IMR-90 (cell line): ENCODE results near the gene RNF112. TPM values are rescaled to one million over a fixed set of nuclear protein-coding genes. Genes with fewer than 3 reads are reported as not detected.

Experiments
- ATAC-seq: fragments of 200-7000 bp; cut with Tn5 transposase; 2 replicates; pipeline ENCODE4 v1.9.1; 2020; ENCODE audit warnings: low read depth, mild to moderate bottlenecking, moderate library complexity
- BruUV-seq: library from RNA; stranded (reverse); fragments of 400-500 nt; replicated peaks from 2 replicates; lab custom pipeline; 2021; lab: Mats Ljungman, UMichigan
- CTCF ChIA-PET: fragments of 300-600 bp; formaldehyde crosslinking; extraction: SDS; loops from one replicate; lab custom pipeline; 2021; ENCODE audit warnings: antibody characterized with exemption; lab: Yijun Ruan, JAX
- POLR2A ChIA-PET: fragments of 300-600 bp; sonication (Branson Sonifier 250); formaldehyde crosslinking; loops from one replicate; lab custom pipeline; 2022; ENCODE audit warnings: antibody characterized with exemption; ENCODE audit not compliant: unreplicated experiment; lab: Charles Lee
- DNase-seq: peaks from one replicate; pipeline ENCODE4 v3.0.0; 2013
- H2AFZ ChIP-seq: replicated peaks from 2 replicates; pipeline ENCODE3; 2013; ENCODE audit warnings: low read length, mild to moderate bottlenecking; ENCODE audit not compliant: poor library complexity
- H2AK5ac ChIP-seq: 2 replicates; pipeline ENCODE4 v1.6.1; 2013; ENCODE audit warnings: low read depth, low read length, inconsistent platforms
- H2AK9ac ChIP-seq: replicated peaks from 2 replicates; pipeline ENCODE3; 2013; ENCODE audit warnings: mild to moderate bottlenecking, low read depth, low read length, moderate library complexity; ENCODE audit not compliant: poor library complexity
- H2BK120ac ChIP-seq: 2 replicates; pipeline ENCODE4 v1.6.1; 2013; ENCODE audit warnings: low read depth, low read length, inconsistent platforms
- H2BK15ac ChIP-seq: 3 replicates; pipeline ENCODE4 v1.6.1; 2013; ENCODE audit warnings: low read depth, low read length, inconsistent platforms
- H2BK20ac ChIP-seq: 2 replicates; pipeline ENCODE4 v1.6.1; 2013; ENCODE audit warnings: low read depth, mild to moderate bottlenecking, inconsistent platforms, low read length, moderate library complexity
- H2BK5ac ChIP-seq: 2 replicates; pipeline ENCODE4 v1.6.1; 2013; ENCODE audit warnings: mild to moderate bottlenecking, low read depth, low read length, inconsistent platforms; ENCODE audit not compliant: poor library complexity, severe bottlenecking
- H3K14ac ChIP-seq: replicated peaks from 2 replicates; pipeline ENCODE4 v1.6.1; 2013; ENCODE audit warnings: low read depth, low read length, inconsistent platforms
- H3K18ac ChIP-seq: 2 replicates; pipeline ENCODE4 v1.6.1; 2013; ENCODE audit warnings: low read depth, low read length, control low read depth
- H3K23ac ChIP-seq: 2 replicates; pipeline ENCODE4 v1.6.1; 2013; ENCODE audit warnings: low read depth, low read length, inconsistent platforms
- H3K27ac ChIP-seq: 2 replicates; pipeline ENCODE4 v1.5.1; 2013; ENCODE audit warnings: mild to moderate bottlenecking, control low read depth, low read length; ENCODE audit not compliant: insufficient read depth
- H3K27me3 ChIP-seq: 2 replicates; pipeline ENCODE4 v1.6.1; 2013; ENCODE audit warnings: low read length; ENCODE audit not compliant: control insufficient read depth, insufficient read depth
- H3K36me3 ChIP-seq: 2 replicates; pipeline ENCODE4 v1.6.1; 2013; ENCODE audit warnings: low read length, mixed read lengths; ENCODE audit not compliant: control insufficient read depth, insufficient read depth
- H3K4ac ChIP-seq: 2 replicates; pipeline ENCODE4 v1.6.1; 2013; ENCODE audit warnings: low read depth, low read length, inconsistent platforms
- H3K4me1 ChIP-seq: 2 replicates; pipeline ENCODE4 v1.6.1; 2013; ENCODE audit warnings: low read length, mixed read lengths; ENCODE audit not compliant: control insufficient read depth, insufficient read depth
- H3K4me2 ChIP-seq: 2 replicates; pipeline ENCODE4 v1.6.1; 2013; ENCODE audit warnings: low read depth, mild to moderate bottlenecking, control low read depth, low read length, moderate library complexity
- H3K4me3 ChIP-seq: 2 replicates; pipeline ENCODE4 v1.5.1; 2013; ENCODE audit warnings: low read depth, mild to moderate bottlenecking, control low read depth, low read length, moderate library complexity; ENCODE audit not compliant: insufficient read depth
- H3K56ac ChIP-seq: 2 replicates; pipeline ENCODE4 v1.6.1; 2013; ENCODE audit warnings: low read length, inconsistent platforms; ENCODE audit not compliant: insufficient read depth; ENCODE audit errors: extremely low read depth
- H3K79me1 ChIP-seq, 2 experiments: 2 replicates each; pipeline ENCODE4 v1.6.1; 2013; ENCODE audit warnings: low read length in 2 of 2, inconsistent platforms in 1 of 2, low read depth in 1 of 2
- H3K9ac ChIP-seq: 2 replicates; pipeline ENCODE4 v1.6.1; 2013; ENCODE audit warnings: low read depth, low read length, control low read depth
- H3K9me1 ChIP-seq: 2 replicates; pipeline ENCODE4 v1.6.1; 2013; ENCODE audit warnings: low read length, inconsistent platforms; ENCODE audit not compliant: insufficient read depth
- H3K9me3 ChIP-seq: 2 replicates; pipeline ENCODE4 v1.6.1; 2013; ENCODE audit warnings: low read length; ENCODE audit not compliant: control insufficient read depth, insufficient read depth
- H4K20me1 ChIP-seq: 2 replicates; pipeline ENCODE4 v1.6.1; 2013; ENCODE audit warnings: low read length, inconsistent platforms; ENCODE audit not compliant: insufficient read depth
- H4K5ac ChIP-seq: 2 replicates; pipeline ENCODE4 v1.6.1; 2013; ENCODE audit warnings: mild to moderate bottlenecking, low read depth, low read length, control low read depth
- H4K8ac ChIP-seq, 2 experiments: 2 replicates each; pipeline ENCODE4 v1.6.1; 2013; ENCODE audit warnings: low read depth in 2 of 2, low read length in 2 of 2, control low read depth in 1 of 2, inconsistent platforms in 1 of 2
- H4K91ac ChIP-seq: 2 replicates; pipeline ENCODE4 v1.6.1; 2013; ENCODE audit warnings: low read depth, low read length, inconsistent platforms; ENCODE audit not compliant: insufficient read depth
- CEBPB ChIP-seq: IDR thresholded peaks from 2 replicates; pipeline ENCODE4 v1.6.1; 2012; ENCODE audit warnings: low read depth, low read length, improper control_type of control experiment
- CHD1 ChIP-seq: IDR thresholded peaks from 2 replicates; pipeline ENCODE4 v1.6.1; 2012; ENCODE audit warnings: low read depth, low read length, improper control_type of control experiment
- ELK1 ChIP-seq: fragments of 150-350 bp; IDR thresholded peaks from 2 replicates; pipeline ENCODE4 v1.6.1; 2016; ENCODE audit warnings: low read depth, mild to moderate bottlenecking, low read length, moderate library complexity, borderline replicate concordance
- FOS ChIP-seq: fragments of 150-350 bp; IDR thresholded peaks from 2 replicates; pipeline ENCODE4 v1.6.1; 2016; ENCODE audit warnings: low read depth, low read length
- MAFK ChIP-seq: IDR thresholded peaks from 2 replicates; pipeline ENCODE4 v1.6.1; 2012; ENCODE audit warnings: low read depth, low read length, improper control_type of control experiment
- MAZ ChIP-seq: IDR thresholded peaks from 2 replicates; pipeline ENCODE4 v1.6.1; 2012; ENCODE audit warnings: low read depth, mild to moderate bottlenecking, low read length, improper control_type of control experiment, moderate library complexity, borderline replicate concordance
- NFE2L2 ChIP-seq: fragments of 150-350 bp; IDR thresholded peaks from 2 replicates; pipeline ENCODE4 v1.6.1; 2016; ENCODE audit warnings: low read depth, mild to moderate bottlenecking, low read length
- POLR2A ChIP-seq: IDR thresholded peaks from 2 replicates; pipeline ENCODE4 v1.6.1; 2012; ENCODE audit warnings: mild to moderate bottlenecking, low read depth, low read length
- RAD21 ChIP-seq: IDR thresholded peaks from 2 replicates; pipeline ENCODE4 v1.6.1; 2012; ENCODE audit warnings: low read length, improper control_type of control experiment
- RCOR1 ChIP-seq: IDR thresholded peaks from 2 replicates; pipeline ENCODE4 v1.6.1; 2012; ENCODE audit warnings: mild to moderate bottlenecking, low read length, improper control_type of control experiment; ENCODE audit not compliant: insufficient replicate concordance
- RFX5 ChIP-seq: IDR thresholded peaks from 2 replicates; pipeline ENCODE4 v1.8.0; 2012; ENCODE audit warnings: low read depth, mild to moderate bottlenecking, low read length, moderate library complexity
- SMC3 ChIP-seq: fragments of 150-350 bp; IDR thresholded peaks from 2 replicates; pipeline ENCODE4 v1.6.1; 2016; ENCODE audit warnings: low read depth, mild to moderate bottlenecking, antibody characterized with exemption, low read length, moderate library complexity
- WGBS, 2 experiments: methylation state at CpG; one replicate each; pipeline versions ENCODE4 v1.1.5 to v1.1.7; 2013; ENCODE audit warnings: missing lambda C conversion rate in 2 of 2; ENCODE audit not compliant: insufficient read length in 1 of 2; ENCODE audit errors: extremely low coverage in 2 of 2; 5-methylcytosine and 5-hydroxymethylcytosine counted together
- dilution Hi-C: fragments of 300-500 bp; cut with HindIII; formaldehyde crosslinking; loops from one replicate; pipeline ENCODE4 v1.14.3; 2018; ENCODE audit warnings: low sequenced_read_pairs; ENCODE audit not compliant: unreplicated experiment
- in situ Hi-C: fragments of 300-500 bp; cut with MboI; formaldehyde crosslinking; loops from 3 replicates; pipeline ENCODE4 v1.14.3; 2019; ENCODE audit warnings: low sequenced_read_pairs, inconsistent platforms, mixed read lengths
- intact Hi-C: fragments of 100-400 bp; cut with micrococcal nuclease; formaldehyde crosslinking; loops from 2 replicates; pipeline ENCODE4 v1.10.0; 2022
- polyA plus RNA-seq, 3 experiments: library from polyadenylated mRNA; depleted of rRNA; stranded (reverse); fragments of >200 nt; gene quantifications; 2 replicates each; pipeline ENCODE4 v1.2.3, GENCODE V29; 2012; ENCODE audit warnings: low replicate concordance in 1 of 3
- total RNA-seq: library from RNA; depleted of rRNA; stranded (reverse); fragments of >200 nt; gene quantifications from 2 replicates; pipeline ENCODE4 v1.2.3, GENCODE V29; 2012
- TF ChIP-seq, protein P1 (sequence below): conservative IDR thresholded peaks from 2 replicates; pipeline ENCODE4 v1.5.1; 2012; ENCODE audit warnings: mild to moderate bottlenecking, low read depth, low read length, improper control_type of control experiment
- TF ChIP-seq, protein P2 (sequence below): fragments of 150-350 bp; IDR thresholded peaks from 2 replicates; pipeline ENCODE4 v1.6.1; 2017; ENCODE audit warnings: mild to moderate bottlenecking, antibody characterized with exemption, low read length, low read depth

Gene RNF112
- total and polyA plus RNA-seq, 2 of the 4 experiments (the other 2 are of a cell fraction) = 2.5 to 5.7 TPM

DNA sequence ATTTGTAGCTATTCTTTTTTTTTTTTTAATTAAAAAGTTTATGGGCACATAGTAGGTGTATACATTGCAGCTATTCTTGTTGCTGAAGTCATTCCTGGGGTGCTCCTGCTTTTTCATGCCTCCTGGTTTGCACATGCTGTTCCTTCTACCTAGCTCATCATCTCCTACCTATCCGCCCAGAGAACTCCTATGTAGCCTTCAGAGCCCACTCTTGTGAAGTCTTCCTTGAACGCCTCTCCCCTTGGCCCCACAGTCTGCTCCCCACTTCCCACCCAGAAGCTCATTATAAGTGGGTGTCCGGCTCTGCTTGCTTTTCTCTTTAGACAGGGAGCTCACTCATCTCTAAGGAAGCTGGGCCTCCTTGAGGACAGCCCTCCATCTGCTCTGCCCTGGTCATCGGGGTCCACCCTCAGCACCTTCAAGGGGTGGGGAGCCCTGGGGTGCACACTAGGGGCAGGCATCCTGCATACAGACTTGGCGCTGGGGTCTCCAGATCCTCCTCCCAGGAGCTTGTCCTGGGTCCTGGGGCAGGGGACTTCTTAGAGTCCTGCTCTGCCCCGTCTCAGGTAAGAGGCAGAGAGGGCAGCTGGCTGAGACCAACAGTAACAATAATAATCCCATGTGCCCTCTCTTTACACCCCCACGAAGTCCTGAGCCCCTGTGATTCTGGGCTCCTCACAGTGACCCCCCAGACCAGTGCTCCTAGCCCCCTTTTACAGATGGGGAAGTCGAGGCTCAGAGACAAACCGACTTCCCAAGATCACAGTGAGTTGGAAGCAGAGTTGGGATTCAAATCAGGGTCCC is 45.0 kb upstream of the RNF112 start:
- Histone ChIP-seq H4K91ac (no peak overlapping the region), H2BK20ac (no peak overlapping the region), H3K4me3 (no peak overlapping the region), H3K27me3 (no peaks in the 10 kb centered on the region), H3K4me2 (no peak overlapping the region), H4K20me1 (no peaks in the 10 kb centered on the region), H3K9me3 (no peaks in the 10 kb centered on the region), H3K23ac (no peak overlapping the region), H2AFZ (no peak overlapping the region), H3K36me3 (peaks cover 1% of the 10 kb centered on the region; the same call in 1 of the 2 replicates), H3K4ac (no peak overlapping the region), H2BK120ac (no peak overlapping the region), H3K9ac (no peak overlapping the region), H2AK9ac (no peak overlapping the region), H2BK15ac (no peak overlapping the region), H3K4me1 (peaks cover 12% of the 10 kb centered on the region), H4K8ac (no peak overlapping the region), H3K14ac (no peak overlapping the region), H3K18ac (no peak overlapping the region), H2BK5ac (no peak overlapping the region), H3K27ac (no peak overlapping the region), H4K5ac (no peak overlapping the region), H3K56ac (no peak overlapping the region), H3K79me1 (peaks cover 4 to 11% of the 10 kb centered on the region in 2 experiments; a peak in 3 of 4 replicates), H2AK5ac (no peak overlapping the region), H3K9me1 (peaks cover 6% of the 10 kb centered on the region; the same call in 1 of the 2 replicates)
- CTCF ChIA-PET = interaction anchor here (2.3 kb wide), 1 partner anchor 81 kb away, joined by 11 read pairs; no protein-coding TSS in a partner anchor
- in situ Hi-C loops (loop anchor here (5.0 kb wide), 1 partner anchor 136 kb away; no protein-coding TSS in a partner anchor), dilution Hi-C loops (no loop called here), intact Hi-C loops (no loop called here)
- 100% methylated on average over 1 of the region's 9 CpGs; no CpG with 5 or more reads in 1 of the 2 experiments for WGBS, 2 experiments
- no TSS peak for BruUV-seq
- ATAC-seq (no peak), DNase-seq (no peak)
- POLR2A ChIA-PET = interaction anchor here (0.6 to 1.2 kb wide), 2 partner anchors 12 to 43 kb away, joined by 3 to 5 read pairs; no protein-coding TSS in a partner anchor
- TF ChIP-seq NFE2L2 = no peak
- no peak for TF ChIP-seq CHD1
- TF ChIP-seq, protein P1, sequence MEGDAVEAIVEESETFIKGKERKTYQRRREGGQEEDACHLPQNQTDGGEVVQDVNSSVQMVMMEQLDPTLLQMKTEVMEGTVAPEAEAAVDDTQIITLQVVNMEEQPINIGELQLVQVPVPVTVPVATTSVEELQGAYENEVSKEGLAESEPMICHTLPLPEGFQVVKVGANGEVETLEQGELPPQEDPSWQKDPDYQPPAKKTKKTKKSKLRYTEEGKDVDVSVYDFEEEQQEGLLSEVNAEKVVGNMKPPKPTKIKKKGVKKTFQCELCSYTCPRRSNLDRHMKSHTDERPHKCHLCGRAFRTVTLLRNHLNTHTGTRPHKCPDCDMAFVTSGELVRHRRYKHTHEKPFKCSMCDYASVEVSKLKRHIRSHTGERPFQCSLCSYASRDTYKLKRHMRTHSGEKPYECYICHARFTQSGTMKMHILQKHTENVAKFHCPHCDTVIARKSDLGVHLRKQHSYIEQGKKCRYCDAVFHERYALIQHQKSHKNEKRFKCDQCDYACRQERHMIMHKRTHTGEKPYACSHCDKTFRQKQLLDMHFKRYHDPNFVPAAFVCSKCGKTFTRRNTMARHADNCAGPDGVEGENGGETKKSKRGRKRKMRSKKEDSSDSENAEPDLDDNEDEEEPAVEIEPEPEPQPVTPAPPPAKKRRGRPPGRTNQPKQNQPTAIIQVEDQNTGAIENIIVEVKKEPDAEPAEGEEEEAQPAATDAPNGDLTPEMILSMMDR = no peak
- no peak for TF ChIP-seq POLR2A
- no peak for TF ChIP-seq RAD21
- TF ChIP-seq MAFK = no peak
- TF ChIP-seq CEBPB = no peak
- no peak for TF ChIP-seq ELK1
- no peak for TF ChIP-seq RCOR1
- no peak for TF ChIP-seq MAZ
- TF ChIP-seq RFX5 = no peak
- TF ChIP-seq FOS = no peak
- TF ChIP-seq SMC3 = no peak
- TF ChIP-seq, protein P2, sequence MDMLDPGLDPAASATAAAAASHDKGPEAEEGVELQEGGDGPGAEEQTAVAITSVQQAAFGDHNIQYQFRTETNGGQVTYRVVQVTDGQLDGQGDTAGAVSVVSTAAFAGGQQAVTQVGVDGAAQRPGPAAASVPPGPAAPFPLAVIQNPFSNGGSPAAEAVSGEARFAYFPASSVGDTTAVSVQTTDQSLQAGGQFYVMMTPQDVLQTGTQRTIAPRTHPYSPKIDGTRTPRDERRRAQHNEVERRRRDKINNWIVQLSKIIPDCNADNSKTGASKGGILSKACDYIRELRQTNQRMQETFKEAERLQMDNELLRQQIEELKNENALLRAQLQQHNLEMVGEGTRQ = no peak
